CD4-positive, alpha-beta T cell treated with Interleukin-15 for 1 hour (primary cell): ENCODE data around the gene PPP1R12C.
"Not testable (repeated sequence)": the region's sequence is repeated elsewhere in the genome, so short reads cannot be mapped to it uniquely, and the experiment has no call there.

Source experiments
- DNase-seq: peaks from one replicate; pipeline ENCODE4 v3.0.0-alpha.2; 2020

Gene PPP1R12C

DNA sequence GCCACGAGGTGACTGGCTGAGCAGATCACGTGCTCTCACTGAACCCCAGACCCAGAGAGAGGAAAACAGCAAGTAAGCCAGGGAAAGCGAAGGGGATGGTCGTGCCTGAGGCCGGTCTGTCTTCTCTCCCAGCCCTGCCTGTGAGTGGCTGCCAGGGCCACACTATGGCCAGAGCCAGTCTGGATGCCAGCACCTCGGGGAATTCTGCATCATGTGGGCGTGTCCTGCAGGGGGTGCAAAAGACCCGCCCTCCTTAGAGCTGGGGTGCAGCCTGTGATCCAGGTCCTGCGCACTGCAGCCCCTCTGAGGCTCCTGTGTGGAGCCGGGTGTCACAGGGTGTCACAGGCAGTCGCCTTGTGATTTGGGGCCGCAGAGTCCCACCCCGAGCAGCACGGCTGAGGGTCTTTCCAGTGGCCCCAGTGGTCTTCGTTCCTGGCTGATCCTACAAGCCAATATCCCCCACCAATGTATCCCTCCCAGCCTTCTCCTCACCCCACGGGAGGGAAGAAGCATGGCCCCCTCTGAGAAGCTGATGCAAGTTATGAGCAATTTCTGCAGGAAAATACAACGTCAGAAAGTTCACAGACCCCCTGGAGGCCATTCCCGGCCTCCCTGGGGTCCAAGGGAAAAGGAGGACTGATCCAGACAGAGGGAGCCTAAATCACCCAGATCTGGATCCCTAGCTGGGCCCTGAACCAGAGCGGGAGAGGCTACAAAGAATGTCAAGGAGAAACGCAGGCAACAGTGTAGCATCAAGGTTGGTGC is 7.7 kb downstream of the PPP1R12C start:
- no peak for DNase-seq

DNA sequence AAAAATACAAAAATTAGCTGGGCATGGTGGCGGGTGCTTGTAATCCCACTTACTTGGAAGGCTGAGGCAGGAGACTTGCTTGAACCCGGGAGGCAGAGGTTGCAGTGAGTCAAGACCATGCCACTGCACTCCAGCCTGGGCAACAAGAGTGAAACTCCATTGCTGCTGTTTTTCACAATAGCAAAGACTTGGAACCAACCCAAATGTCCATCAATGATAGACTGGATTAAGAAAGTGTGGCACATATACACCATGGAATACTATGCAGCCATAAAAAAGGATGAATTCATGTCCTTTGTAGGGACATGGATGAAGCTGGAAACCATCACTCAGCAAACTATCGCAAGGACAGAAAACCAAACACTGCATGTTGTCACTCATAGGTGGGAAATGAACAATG is 10.2 kb downstream of the PPP1R12C start:
- not testable (repeated sequence) for DNase-seq

GRCh38 chr19:55106591-55106990 is 10.8 kb downstream of the PPP1R12C start:
- DNase-seq, result no peak

DNA sequence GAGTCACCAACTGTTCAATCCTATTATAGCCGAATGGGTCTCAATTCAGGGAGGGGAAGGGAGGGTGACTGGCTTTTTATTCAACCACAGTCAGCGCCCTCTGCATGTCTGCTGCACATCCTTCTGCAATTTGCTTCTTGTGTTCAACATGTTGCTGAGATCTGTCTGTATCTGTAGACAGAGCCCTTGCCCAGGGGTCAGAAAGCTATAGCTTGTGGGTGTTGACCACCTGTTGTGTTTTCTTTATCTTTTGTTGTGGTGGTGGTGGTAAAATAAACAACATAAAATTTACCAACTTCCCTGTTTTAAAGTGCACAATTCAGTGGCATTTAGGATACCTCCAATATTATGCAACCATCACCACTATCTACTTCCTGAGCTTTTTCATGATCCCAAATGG is 12.2 kb downstream of the PPP1R12C start:
- DNase-seq, result no peak

GRCh38 chr19:55103190-55103589 is 14.2 kb downstream of the PPP1R12C start:
- no peak for DNase-seq

GRCh38 chr19:55101261-55101660 is 16.2 kb downstream of the PPP1R12C start:
- DNase-seq, result no peak

- DNase-seq, result no peak
These were observed 17.6 kb downstream of the PPP1R12C start for GRCh38 chr19:55099557-55100506.

DNA sequence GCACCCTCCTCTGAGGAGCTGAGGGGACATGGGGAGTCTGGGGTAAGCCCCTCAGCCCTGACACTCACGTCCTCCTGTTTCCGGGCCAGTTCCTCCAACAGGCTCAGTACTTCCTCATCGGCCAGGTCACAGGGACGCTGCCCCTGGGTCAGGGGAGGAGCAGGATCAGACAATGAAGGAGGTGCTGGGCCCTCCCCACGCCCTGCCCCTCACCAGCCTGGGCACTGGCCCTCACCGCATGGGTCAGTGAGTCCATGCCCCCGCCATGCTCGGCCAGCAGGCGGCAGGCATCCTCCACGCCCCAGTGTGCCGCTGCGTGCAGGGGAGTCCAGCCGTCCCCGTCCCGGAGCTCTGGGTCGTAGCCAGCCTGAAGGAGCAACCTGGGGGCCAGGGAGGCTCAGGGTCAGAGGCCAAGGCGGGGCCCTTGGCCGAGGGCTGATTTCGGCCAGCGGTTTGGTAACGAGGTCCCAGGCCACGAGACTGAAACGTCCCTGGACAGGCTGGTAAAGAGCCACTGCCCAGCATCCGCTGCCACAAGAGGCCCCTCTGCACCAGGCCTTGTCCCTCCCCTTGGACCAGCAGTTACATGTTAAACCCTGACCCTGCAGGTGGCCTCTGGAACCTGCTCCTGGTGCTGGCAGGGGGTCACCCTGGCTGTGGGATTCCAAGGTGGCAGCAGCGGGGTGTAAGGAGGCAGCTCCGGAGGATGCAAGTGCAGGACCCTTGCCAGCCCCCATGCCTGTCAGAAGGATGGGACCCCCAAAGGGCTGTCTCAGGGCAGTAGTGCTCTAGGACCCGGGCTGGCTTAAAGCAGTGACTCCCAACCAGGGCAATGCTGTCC is 18.5 kb downstream of the PPP1R12C start:
- DNase-seq, result no peak

GRCh38 chr19:55097864-55098715 is 19.3 kb downstream of the PPP1R12C start:
- DNase-seq, result no peak

GRCh38 chr19:55096061-55096701 is 21.3 kb downstream of the PPP1R12C start:
- DNase-seq, result no peak

- DNase-seq, result no peak
These were observed 22.0 kb downstream of the PPP1R12C start for GRCh38 chr19:55095260-55096060.

DNA sequence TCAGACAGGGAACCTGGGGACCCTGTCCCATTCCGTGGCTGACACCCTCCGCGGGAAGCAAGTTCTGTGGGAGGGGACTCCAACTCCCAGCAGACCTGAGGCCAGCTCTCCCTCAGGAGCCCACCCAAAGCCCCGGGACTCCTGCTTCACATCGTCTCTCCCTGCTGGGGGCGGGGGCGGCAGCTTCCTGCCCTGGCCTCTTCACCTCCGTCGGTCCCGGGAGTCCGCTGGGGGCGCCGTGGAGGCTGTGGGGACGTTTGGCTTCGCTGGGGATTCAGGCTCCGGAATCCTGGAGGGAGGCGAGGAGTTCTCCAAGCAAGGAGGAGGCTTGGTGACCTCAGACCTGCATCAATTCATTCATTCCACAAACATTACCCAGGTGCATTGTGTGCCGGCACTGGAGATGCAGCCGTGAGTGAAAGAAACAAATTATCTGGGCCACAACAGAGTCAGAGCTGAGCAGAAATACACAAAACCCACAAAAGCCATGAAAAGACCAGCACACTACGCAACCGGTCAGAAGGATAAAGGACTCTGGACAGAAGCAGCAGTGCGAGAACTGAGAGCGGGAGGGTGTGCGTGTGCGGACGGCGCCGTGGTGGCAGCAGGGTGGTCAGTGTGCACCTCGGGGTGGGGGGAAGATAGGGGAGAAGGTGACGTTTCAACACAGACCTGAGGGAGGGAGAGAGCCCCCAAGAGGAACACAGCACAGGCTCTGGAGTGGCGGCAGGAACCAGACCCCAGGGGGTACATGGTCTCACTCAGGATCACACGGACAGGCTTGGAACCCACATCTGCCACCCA is 22.8 kb downstream of the PPP1R12C start:
- no peak for DNase-seq

DNA sequence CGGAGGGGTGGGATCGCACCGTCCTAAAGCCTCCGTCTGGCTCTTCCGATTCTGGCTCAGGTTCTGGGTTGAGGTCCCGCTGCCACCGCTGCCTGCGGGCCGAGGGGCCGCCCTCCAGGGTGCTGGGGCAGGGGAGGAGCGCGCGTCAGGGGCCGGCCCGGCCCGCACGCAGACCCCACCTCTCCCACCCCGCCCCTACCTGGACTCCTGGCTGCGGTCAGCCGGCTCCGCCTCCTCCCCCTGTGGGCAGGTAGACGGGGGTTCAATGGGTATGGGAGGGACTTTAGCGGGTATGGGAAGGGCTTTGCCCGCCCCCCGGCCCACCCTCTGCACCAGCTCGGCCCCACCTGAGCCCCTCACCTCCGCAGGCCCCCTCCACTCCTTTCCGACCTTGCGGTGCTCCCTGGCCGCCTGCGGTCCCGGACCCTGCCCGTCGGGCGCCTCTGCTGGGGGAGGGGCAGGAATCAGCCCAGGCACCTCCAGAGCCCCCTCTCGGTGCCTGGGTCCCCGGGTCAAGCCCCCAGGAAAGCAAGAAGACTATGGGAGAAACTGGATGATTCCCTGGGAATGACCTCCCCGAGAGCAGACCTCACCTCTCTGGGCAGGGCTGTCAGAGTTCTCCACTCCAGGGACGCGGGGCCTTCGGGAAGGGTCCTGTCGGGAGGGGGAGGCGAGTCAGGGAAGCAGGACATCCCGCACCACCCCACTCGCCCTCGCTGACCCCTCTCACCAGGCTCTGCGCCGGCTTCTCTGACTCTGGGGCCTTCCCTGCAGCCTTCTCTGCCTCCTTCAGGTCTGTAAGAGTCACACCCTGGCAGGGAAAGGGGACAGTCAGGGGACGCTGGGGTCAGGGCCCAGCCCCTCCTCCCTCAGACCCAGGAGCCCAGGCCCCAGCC is 24.8 kb downstream of the PPP1R12C start:
- no peak for DNase-seq

DNA sequence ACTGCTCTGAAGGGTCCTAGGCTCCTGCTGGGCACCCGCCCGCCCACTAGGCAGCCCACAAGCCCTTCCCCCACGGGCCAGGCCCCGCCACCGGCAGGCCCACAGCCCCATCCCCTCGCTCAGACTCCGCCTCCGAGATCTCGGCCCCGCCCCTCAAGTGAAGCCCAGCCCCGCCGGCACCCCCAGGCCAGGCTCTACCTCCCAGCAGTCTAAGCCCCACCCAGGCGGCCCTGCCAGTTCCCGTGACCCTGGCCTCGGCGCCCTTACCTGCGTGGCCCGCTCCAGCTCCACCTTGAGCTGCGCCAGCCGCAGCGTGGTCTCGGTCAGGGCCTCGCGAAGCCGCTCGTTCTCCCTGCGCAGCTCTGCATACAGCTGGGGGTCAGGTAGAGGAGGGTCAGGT is 25.5 kb downstream of the PPP1R12C start:
- DNase-seq, result no peak

- DNase-seq, result no peak
These were observed 26.1 kb downstream of the PPP1R12C start for GRCh38 chr19:55091126-55091910.

DNA sequence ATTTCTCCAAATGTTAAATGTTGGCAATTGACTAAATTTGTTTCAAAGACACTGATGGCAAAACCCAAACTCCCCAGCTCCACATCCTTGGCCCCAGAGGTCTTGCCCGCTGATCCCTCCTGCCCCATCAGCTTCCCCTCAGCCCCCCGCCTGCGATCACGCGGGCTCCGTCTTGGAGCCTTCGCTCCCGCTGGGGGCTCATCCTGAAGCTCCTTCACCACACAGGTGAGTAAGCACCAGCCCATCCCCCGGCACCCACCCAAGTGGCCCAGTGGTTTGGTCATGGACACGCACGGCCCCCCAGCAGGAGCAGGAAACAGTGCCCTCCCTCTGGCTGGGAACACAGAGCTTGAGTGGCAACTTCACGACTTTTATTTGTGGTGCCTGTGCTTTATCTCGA is 26.9 kb downstream of the PPP1R12C start:
- no peak for DNase-seq

DNA sequence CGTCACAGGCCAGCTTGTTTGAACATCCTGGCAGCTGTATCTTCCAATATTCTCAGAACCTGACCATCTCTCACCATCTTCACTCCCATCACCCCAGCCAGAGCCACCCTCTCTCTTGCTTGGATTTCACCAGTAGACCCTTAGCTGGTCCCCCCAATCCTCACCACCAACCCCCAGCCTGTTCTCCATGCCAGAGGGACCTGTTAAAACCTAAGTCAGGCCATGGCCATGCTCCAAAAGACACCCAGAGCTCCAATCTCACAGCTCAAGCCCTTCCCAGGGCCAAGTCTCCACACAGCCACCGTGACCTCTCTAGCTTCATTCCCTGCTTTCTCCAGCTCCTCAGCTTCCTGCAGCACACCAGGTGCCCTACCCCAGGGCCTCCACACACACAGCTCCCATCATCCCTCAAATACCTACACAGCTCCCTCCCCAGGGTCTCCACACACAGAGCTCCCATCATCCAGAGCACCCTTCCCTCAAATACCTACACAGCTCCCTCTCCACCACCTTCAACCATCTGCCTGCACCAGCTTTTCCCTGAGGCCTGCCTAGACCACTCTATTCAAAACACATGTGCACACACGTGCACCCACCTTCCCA is 28.0 kb downstream of the PPP1R12C start:
- no peak for DNase-seq
